ENCODE results near the gene DNAAF5.
A peak's percentile ranks its signal among the peaks of the same experiment; 100 is the strongest.

The DNAAF5 gene

GRCh38 chr7:726084-726853 lies at the start of gene DNAAF5:
Gene DNAAF5 (plus strand): TSS chr7:726699. CDS start chr7:726721, 22 bp downstream.
- peak; percentile 70 for DNase-seq

DNA sequence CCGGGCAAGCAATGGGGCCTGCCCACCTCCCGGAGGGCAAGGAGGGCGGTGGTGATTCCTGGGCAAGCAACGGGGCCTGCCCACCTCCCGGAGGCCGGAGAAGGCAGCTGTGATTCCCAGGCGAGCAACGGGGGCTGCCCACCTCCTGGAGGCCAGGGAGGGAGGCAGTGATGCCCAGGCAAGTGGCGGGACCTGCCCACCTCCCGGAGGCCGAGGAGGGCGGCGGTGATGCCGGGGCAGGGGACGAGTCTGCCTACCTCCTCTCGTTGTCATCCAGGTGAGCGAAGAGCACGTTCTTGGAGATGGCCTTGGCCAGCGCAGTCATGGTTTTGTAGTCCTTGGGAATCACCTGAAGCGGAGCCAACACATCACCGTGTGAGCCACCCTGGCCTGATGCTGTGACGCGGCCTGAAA lies 49.5 kb upstream of the DNAAF5 start:
- no peak for DNase-seq

DNA sequence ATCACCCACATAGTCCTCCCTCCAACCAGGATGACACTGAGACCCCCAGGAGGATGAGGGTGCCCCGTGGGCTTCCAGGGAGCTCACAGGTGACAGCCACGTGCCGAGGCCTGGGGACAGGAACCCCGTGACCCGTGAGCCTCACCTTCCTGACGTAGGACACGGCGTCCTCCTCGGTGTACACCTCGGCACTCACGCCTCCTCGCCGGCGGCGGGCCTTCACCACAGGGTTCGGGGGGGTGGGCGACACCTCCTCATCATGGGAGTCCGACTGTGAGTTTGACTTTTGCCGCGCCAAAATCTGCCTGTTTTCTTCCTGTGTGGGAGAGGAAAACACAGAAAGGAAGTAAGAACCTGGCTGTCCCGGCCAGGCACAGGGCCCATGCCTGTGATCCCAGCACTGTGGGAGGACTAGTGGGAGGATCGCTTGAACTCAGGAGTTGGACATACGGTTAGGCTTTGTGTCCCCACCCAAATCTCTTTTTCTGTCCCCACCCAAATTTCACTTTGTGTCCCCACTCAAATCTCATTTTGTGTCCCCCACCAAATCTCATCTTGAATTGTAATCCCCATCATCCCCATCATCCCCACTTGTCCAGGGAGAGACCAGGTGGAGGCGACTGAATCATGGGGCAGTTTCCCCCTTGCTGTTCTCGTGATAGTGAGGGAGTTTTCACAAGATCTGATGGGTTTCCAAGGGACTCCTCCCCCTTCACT lies 45.9 kb upstream of the DNAAF5 start:
- no peak for DNase-seq

GRCh38 chr7:681551-682307 lies 44.8 kb upstream of the DNAAF5 start:
- no peak for DNase-seq

DNA sequence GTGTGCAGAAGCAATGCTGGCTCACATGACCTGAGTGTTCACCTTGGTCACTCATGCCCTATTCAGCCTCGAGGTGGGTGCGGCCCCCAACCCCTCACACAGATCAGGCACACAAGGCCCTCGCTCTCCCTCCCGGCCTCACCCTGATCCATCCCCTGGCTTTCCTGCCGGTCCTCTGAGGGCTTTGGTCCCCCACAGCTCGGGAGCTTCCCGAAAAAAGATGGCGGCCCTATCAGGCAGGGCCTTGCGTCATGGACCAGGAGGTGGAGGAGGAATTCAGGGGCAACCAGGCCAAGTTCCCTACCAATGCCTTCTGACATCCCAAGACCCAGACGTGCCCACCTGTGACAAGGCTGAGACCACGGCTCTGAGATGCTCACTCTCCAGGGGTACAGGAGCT lies 43.7 kb upstream of the DNAAF5 start:
- DNase-seq, result no peak

GRCh38 chr7:683526-684205 lies 42.8 kb upstream of the DNAAF5 start:
- DNase-seq, result no peak

DNA sequence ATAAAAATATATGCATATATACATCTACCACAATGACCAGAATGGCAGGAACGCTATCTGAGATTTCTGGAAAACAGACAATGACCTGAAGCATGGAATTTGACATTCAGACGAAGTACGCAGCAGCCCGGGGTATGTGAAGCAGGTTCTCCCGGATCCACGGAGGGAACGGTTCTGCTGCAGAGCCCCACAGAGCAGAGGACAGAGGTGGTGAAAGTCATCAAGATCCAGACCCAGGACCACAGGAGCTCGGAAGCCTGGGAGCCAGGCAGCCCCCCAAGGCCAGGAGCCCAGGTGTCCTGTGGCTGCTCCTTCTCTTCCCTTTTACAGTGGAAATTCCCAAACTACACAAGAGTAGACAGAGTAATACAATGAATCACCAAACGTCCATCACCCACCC lies 42.1 kb upstream of the DNAAF5 start:
- DNase-seq, result no peak

- DNase-seq, result no peak
These were observed 41.0 kb upstream of the DNAAF5 start for GRCh38 chr7:685540-685939.

- DNase-seq, result no peak
These were observed 35.8 kb upstream of the DNAAF5 start for GRCh38 chr7:690478-691360.

- DNase-seq, result no peak
These were observed 35.0 kb upstream of the DNAAF5 start for GRCh38 chr7:691361-692045.

GRCh38 chr7:693280-693679 lies 33.2 kb upstream of the DNAAF5 start:
- no peak for DNase-seq

- no peak for DNase-seq
These were observed 30.1 kb upstream of the DNAAF5 start for GRCh38 chr7:696426-696811.

- DNase-seq, result no peak
These were observed 29.5 kb upstream of the DNAAF5 start for GRCh38 chr7:696812-697551.

GRCh38 chr7:698515-699475 lies 27.7 kb upstream of the DNAAF5 start:
- DNase-seq, result no peak

DNA sequence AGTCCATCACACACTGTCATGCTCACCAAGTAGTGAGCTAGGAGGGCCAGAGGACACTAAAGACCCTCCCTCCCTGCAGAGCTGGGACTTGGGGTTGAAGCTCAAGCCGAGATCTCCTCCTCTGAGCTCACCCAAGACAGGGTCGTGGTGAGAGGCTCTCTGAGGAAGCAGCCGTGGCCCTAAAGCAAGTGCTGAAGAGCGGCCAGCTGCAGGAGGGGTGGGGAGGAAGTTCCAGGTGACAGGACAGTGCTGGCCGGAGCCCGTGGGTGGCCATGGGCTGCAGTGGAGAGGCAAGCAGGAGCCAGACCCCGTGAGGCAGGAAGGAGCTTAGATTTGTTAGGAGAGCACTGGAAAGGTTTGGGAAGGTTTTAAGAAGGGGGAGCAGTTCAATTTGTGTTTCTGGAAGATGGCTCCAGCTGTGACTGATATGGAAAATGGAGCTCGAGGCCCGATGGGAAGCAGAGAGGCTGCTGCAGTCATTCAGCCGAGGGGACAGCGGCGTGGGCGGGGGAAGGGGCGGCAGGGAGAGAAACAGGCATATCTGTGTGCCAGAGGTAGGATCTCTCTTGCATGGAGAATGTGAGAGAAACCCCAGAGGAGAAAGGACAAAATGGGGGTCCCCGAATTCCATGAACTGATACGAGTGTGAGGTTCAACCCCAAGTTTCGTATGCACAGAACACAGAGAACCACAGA lies 26.9 kb upstream of the DNAAF5 start:
- no peak for DNase-seq

GRCh38 chr7:701086-701671 lies 25.3 kb upstream of the DNAAF5 start:
- DNase-seq, result no peak

GRCh38 chr7:703049-703448 lies 23.4 kb upstream of the DNAAF5 start:
- no peak for DNase-seq

DNA sequence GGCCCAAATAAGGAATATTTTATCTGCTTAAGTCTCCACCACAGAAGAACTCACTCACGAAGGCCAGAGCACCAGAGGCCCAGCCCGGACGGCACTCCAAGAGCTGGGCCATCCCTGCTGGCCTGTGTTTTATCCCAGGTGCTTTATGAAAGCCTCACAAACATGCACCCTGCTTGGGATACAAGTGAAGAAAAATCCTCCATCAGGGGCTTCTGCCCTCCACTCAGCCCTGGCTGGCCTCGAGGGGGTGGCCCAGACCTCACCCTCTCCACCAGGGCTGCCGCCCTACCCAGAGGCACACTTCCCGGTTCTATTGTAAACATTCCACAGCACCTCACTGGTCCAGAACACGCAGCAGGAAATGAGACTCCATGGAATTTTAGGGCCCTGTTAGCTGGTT lies 19.8 kb upstream of the DNAAF5 start:
- DNase-seq, result no peak
